B cell (primary cell): ENCODE data around the gene GLIPR2. TPM values are rescaled to one million over a fixed set of nuclear protein-coding genes. Genes with fewer than 3 reads are reported as not detected.
"Not testable (repeated sequence)": the region's sequence is repeated elsewhere in the genome, so short reads cannot be mapped to it uniquely, and the experiment has no call there.

Experiments used
- ATAC-seq: fragments of 200-7000 bp; cut with Tn5 transposase; one replicate; pipeline ENCODE4 v1.10.0; 2021; ENCODE audit warnings: low read depth, mild to moderate bottlenecking, moderate number of reproducible peaks, moderate library complexity
- CTCF ChIA-PET: fragments of 350-600 bp; sonication (Branson Sonifier 250); formaldehyde crosslinking; loops from one replicate; lab custom pipeline; 2021; ENCODE audit warnings: antibody characterized with exemption, inconsistent platforms; lab: Charles Lee
- POLR2A ChIA-PET: fragments of 350-600 bp; sonication (Branson Sonifier 250); formaldehyde crosslinking; loops from one replicate; lab custom pipeline; 2021; ENCODE audit warnings: antibody characterized with exemption; lab: Charles Lee
- DNase-seq: peaks from one replicate; pipeline ENCODE4 v3.0.0; 2013
- H2AFZ ChIP-seq: 2 replicates; pipeline ENCODE4 v1.6.1; 2012; ENCODE audit warnings: mild to moderate bottlenecking, low read depth, low read length; ENCODE audit not compliant: insufficient read depth, poor library complexity, severe bottlenecking
- H3K27ac ChIP-seq, 2 donors: 1 replicate in 1 of 2; 2 replicates in 1 of 2; pipeline ENCODE4 v1.5.1; 2012 to 2013; ENCODE audit warnings: low read length in 2 of 2, mild to moderate bottlenecking in 2 of 2, moderate library complexity in 1 of 2
- H3K27me3 ChIP-seq, 4 experiments: fragments of 200-600 bp in 1 of 4; sonication (generic) in 1 of 4; replicated peaks in 1 of 4; 1 replicate in 2 of 4; 2 replicates in 2 of 4; pipeline versions ENCODE4 v1.6.1 to v1.7.0; 2013 to 2016; ENCODE audit warnings: low read length in 3 of 4, mild to moderate bottlenecking in 2 of 4, mixed read lengths in 1 of 4, moderate library complexity in 1 of 4; ENCODE audit not compliant: insufficient read depth in 4 of 4, control insufficient read depth in 3 of 4; ENCODE audit errors: control extremely low read depth in 1 of 4
- H3K36me3 ChIP-seq, 2 experiments: replicated peaks in 1 of 2; 1 replicate in 1 of 2; 2 replicates in 1 of 2; pipeline versions ENCODE4 v1.6.1 to v1.7.1; 2013; ENCODE audit warnings: low read length in 1 of 2; ENCODE audit not compliant: insufficient read depth in 2 of 2, control insufficient read depth in 1 of 2; ENCODE audit errors: control extremely low read depth in 1 of 2, extremely low read depth in 1 of 2
- H3K4me1 ChIP-seq, 2 donors: fragments of 200-600 bp in 1 of 2; sonication (generic) in 1 of 2; 1 replicate in 1 of 2; 2 replicates in 1 of 2; pipeline versions ENCODE4 v1.5.1 to v1.6.1; 2013 to 2017; ENCODE audit warnings: low read length in 2 of 2; ENCODE audit not compliant: control insufficient read depth in 2 of 2, insufficient read depth in 2 of 2
- H3K4me2 ChIP-seq: replicated peaks from 2 replicates; pipeline ENCODE3; 2012; ENCODE audit warnings: mild to moderate bottlenecking, low read depth, low read length; ENCODE audit not compliant: poor library complexity, severe bottlenecking
- H3K4me3 ChIP-seq, 5 experiments: fragments of 200-600 bp in 1 of 5; sonication (generic) in 1 of 5; 1 replicate in 3 of 5; 2 replicates in 2 of 5; pipeline versions ENCODE4 v1.5.1 to v1.7.0; 2011 to 2016; ENCODE audit warnings: low read length in 4 of 5, mild to moderate bottlenecking in 4 of 5, low read depth in 2 of 5, control low read depth in 1 of 5, moderate library complexity in 1 of 5; ENCODE audit not compliant: insufficient read depth in 1 of 5; ENCODE audit errors: control extremely low read depth in 1 of 5, extremely low read depth in 1 of 5
- H3K79me2 ChIP-seq: fragments of 200-600 bp; sonication (generic); one replicate; pipeline ENCODE4 v1.6.0; 2016; ENCODE audit warnings: low read length; ENCODE audit not compliant: control insufficient read depth, insufficient read depth
- H3K9ac ChIP-seq: fragments of 200-600 bp; sonication (generic); 2 replicates; pipeline ENCODE4 v1.6.1; 2017; ENCODE audit warnings: mild to moderate bottlenecking, low read length, moderate library complexity
- H3K9me3 ChIP-seq, 3 donors: one replicate each; pipeline versions ENCODE4 v1.6.1 to v1.7.1; 2013; ENCODE audit warnings: low read length in 2 of 3; ENCODE audit not compliant: control insufficient read depth in 2 of 3, insufficient read depth in 1 of 3; ENCODE audit errors: control extremely low read depth in 1 of 3
- H4K20me1 ChIP-seq: 2 replicates; pipeline ENCODE4 v1.6.0; 2012; ENCODE audit warnings: mild to moderate bottlenecking, low read length; ENCODE audit not compliant: insufficient read depth, control insufficient read depth, poor library complexity, severe bottlenecking
- H3K27ac Mint-ChIP-seq: one replicate; pipeline ENCODE4 v1.8.0; 2021; ENCODE audit warnings: mixed read lengths
- H3K27me3 Mint-ChIP-seq: one replicate; pipeline ENCODE4 v1.8.0; 2021; ENCODE audit warnings: mixed read lengths
- H3K4me1 Mint-ChIP-seq: one replicate; pipeline ENCODE4 v1.8.0; 2021; ENCODE audit warnings: mixed read lengths
- H3K4me3 Mint-ChIP-seq: one replicate; pipeline ENCODE4 v1.8.0; 2021; ENCODE audit warnings: mixed read lengths
- H3K9me3 Mint-ChIP-seq: one replicate; pipeline ENCODE4 v1.8.0; 2022; ENCODE audit warnings: mixed read lengths; ENCODE audit not compliant: insufficient read depth
- CTCF ChIP-seq: fragments of 200-600 bp; IDR thresholded peaks from one replicate; pipeline ENCODE4 v1.8.0; 2022; ENCODE audit warnings: antibody characterized with exemption, mild to moderate bottlenecking
- EZH2 ChIP-seq: IDR thresholded peaks from 2 replicates; pipeline ENCODE4 v1.6.1; 2012; ENCODE audit warnings: borderline replicate concordance, low read depth, mild to moderate bottlenecking, moderate library complexity, low read length; ENCODE audit not compliant: insufficient read depth, poor library complexity, severe bottlenecking
- WGBS: methylation state at CpG from one replicate; pipeline ENCODE4 v1.1.5; 2013; ENCODE audit warnings: missing lambda C conversion rate; ENCODE audit not compliant: insufficient coverage; 5-methylcytosine and 5-hydroxymethylcytosine counted together
- intact Hi-C: fragments of 100-400 bp; cut with micrococcal nuclease; formaldehyde crosslinking; loops from one replicate; pipeline ENCODE4 v1.10.0; 2022
- polyA plus RNA-seq: library from polyadenylated mRNA; depleted of rRNA; stranded (reverse); fragments of >200 nt; gene quantifications from 2 replicates; pipeline ENCODE4 v1.2.3, GENCODE V29; 2012
- total RNA-seq, 2 donors: library from RNA; stranded (reverse); fragments of 120-200 nt in 1 of 2; gene quantifications; 1 replicate in 1 of 2; 2 replicates in 1 of 2; pipeline versions ENCODE4 v1.2.3 to v1.2.4, GENCODE V29; 2013 to 2022

GLIPR2 gene
- total and polyA plus RNA-seq, 2 donors (not counting 1 experiment from before 2014, with no cell fraction given): 13.7 to 14.6 TPM

DNA sequence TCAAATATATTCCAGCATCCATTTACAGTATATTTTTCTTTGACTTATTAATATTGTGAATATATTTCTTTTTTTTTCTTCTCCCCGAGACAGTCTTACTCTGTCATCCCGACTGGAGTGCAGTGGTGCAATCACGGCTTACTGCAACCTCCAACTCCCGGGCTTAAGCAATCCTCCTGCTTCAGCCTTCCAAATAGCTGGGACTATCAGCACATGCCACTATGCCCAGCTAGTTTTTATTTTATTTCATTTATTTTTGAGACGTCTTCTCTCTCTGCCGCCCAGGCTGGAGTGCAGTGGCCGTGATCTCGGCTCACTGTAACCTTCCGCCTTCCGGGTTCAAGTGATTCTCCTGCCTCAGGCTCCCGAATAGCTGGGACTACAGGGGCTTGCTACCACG is 7.4 kb upstream of the GLIPR2 start:
- H3K27ac ChIP-seq: no peak overlapping the region
- Mint-ChIP-seq H3K4me3 (no peak overlapping the region), H3K4me1 (peaks cover 11% of the 10 kb centered on the region), H3K27me3 (no peaks in the 10 kb centered on the region), H3K27ac (no peak overlapping the region), H3K9me3 (no peaks in the 10 kb centered on the region)
- WGBS: 100% methylated on average over 12 of the region's 12 CpGs
- H3K4me3 ChIP-seq: no peak overlapping the region
- ATAC-seq: no peak
- H2AFZ ChIP-seq: no peak overlapping the region
- POLR2A ChIA-PET: no interaction called here
- no peaks in the 10 kb centered on the region for H3K27me3 ChIP-seq
- H4K20me1 ChIP-seq: no peaks in the 10 kb centered on the region
- DNase-seq: no peak
- peaks cover 10 to 11% of the 10 kb centered on the region in 2 donors for H3K4me1 ChIP-seq
- H3K79me2 ChIP-seq: no peaks in the 10 kb centered on the region
- H3K9me3 ChIP-seq: no peaks in the 10 kb centered on the region
- TF ChIP-seq CTCF: no peak
- no peak for TF ChIP-seq EZH2
- intact Hi-C loops: no loop called here
- H3K9ac ChIP-seq: no peak overlapping the region
- H3K36me3 ChIP-seq: no peaks in the 10 kb centered on the region
- no peak overlapping the region for H3K4me2 ChIP-seq
- CTCF ChIA-PET: interaction anchor here (0.8 to 1.3 kb wide), 4 partner anchors 14 to 37 kb away, joined by 3 to 4 read pairs (median 4); no protein-coding TSS in a partner anchor

DNA sequence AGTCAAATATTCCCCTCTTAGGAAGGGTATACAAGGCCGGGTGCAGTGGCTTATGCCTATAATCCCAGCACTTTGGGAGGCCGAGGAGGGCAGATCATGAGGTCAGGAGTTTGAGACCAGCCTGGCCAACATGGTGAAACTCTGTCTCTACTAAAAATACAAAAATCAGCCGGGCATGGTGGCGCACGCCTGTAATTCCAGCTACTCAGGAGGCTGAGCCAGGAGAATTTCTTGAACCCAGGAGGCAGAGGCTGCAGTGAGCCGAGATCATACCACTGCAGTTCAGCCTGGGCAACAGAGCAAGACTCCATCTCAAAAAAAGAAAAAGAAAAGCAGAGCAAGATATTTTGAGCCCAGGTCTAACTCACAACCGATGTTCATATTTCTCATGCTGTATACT is 4.9 kb upstream of the GLIPR2 start:
- H3K27me3 ChIP-seq, H2AFZ ChIP-seq, ATAC-seq, H3K9ac ChIP-seq, intact Hi-C loops, POLR2A ChIA-PET, H3K27me3 Mint-ChIP-seq, H3K4me3 ChIP-seq, H4K20me1 ChIP-seq, H3K9me3 ChIP-seq, H3K27ac Mint-ChIP-seq, H3K9me3 Mint-ChIP-seq, H3K4me2 ChIP-seq, H3K36me3 ChIP-seq, H3K4me3 Mint-ChIP-seq, H3K79me2 ChIP-seq, DNase-seq, H3K27ac ChIP-seq: not testable (repeated sequence)
- peaks cover 19 to 20% of the 10 kb centered on the region in 2 donors for H3K4me1 ChIP-seq
- H3K4me1 Mint-ChIP-seq: peaks cover 18% of the 10 kb centered on the region
- CTCF ChIA-PET: interaction anchor here (1.8 to 4.1 kb wide), 2 partner anchors 27 to 29 kb away, joined by 6 to 14 read pairs; no protein-coding TSS in a partner anchor
- 88% methylated on average over 5 of the region's 7 CpGs for WGBS
